OCI-LY7 (cell line): ENCODE data around the gene MIAT.

Experiments used
- CTCF ChIP-seq: fragments of 200-600 bp; sonication (generic); conservative IDR thresholded peaks from 2 replicates; pipeline ENCODE4 v1.5.1; 2014; ENCODE audit warnings: mild to moderate bottlenecking, antibody characterized with exemption, low read length, moderate library complexity, mixed read lengths
- EZH2phosphoT487 ChIP-seq: fragments of 200-600 bp; sonication (generic); IDR thresholded peaks from 2 replicates; pipeline ENCODE4 v1.6.1; 2018; ENCODE audit warnings: low read depth, borderline replicate concordance, mild to moderate bottlenecking, mixed run types, antibody characterized with exemption, low read length, moderate library complexity, mixed read lengths

GRCh38 chr22:26624803-26625202, 32.6 kb upstream of the MIAT start:
- TF ChIP-seq CTCF, result no peak
- no peak for TF ChIP-seq EZH2phosphoT487
